Kidney epithelial cell (primary cell): Measurements from ENCODE around the gene DUT. TPM values are rescaled to one million over a fixed set of nuclear protein-coding genes. Genes with fewer than 3 reads are reported as not detected.

Experiments
- DNase-seq: peaks from one replicate; pipeline ENCODE4 v3.0.0-alpha.2; 2010; ENCODE audit warnings: low read depth
- H3K27me3 ChIP-seq: 2 replicates; pipeline ENCODE4 v1.6.0; 2011; ENCODE audit warnings: low read length; ENCODE audit not compliant: control insufficient read depth, insufficient read depth
- H3K36me3 ChIP-seq: 2 replicates; pipeline ENCODE4 v1.5.1; 2011; ENCODE audit warnings: low read length; ENCODE audit not compliant: control insufficient read depth, insufficient read depth
- H3K4me3 ChIP-seq: 2 replicates; pipeline ENCODE4 v1.5.1; 2011; ENCODE audit warnings: low read depth, mild to moderate bottlenecking, control low read depth, low read length
- total RNA-seq: library from RNA; depleted of rRNA; stranded (reverse); fragments of >200 nt; gene quantifications from 2 replicates; pipeline ENCODE4 v1.2.3, GENCODE V29; 2015
- TF ChIP-seq, protein P1 (sequence below): IDR thresholded peaks from 2 replicates; pipeline ENCODE4 v1.5.1; 2011; ENCODE audit warnings: mild to moderate bottlenecking, moderate library complexity, low read length, control low read depth, inconsistent platforms; ENCODE audit not compliant: insufficient read depth, poor library complexity, severe bottlenecking

The DUT gene
- total RNA-seq, 1 donor from 2014 or later = 79.3 TPM

DNA sequence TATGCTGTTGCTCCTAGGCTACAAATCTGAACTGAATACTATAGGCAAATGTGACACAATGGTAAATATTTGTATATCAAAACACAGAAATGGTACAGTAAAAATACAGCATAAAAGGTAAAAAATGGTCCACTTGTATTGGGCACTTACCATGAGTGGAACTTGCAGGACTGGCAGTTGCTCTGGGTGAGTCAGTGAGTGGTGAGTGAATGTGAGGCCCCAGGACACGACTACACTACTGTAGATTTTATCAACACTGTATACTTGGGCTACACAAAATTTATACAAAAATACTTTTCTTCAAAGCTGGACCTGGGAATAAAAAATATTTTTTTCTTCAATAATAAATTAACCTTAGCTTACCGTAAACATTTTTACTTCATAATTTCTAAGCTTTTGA is 41.6 kb upstream of the DUT start:
- TF ChIP-seq, protein P1, sequence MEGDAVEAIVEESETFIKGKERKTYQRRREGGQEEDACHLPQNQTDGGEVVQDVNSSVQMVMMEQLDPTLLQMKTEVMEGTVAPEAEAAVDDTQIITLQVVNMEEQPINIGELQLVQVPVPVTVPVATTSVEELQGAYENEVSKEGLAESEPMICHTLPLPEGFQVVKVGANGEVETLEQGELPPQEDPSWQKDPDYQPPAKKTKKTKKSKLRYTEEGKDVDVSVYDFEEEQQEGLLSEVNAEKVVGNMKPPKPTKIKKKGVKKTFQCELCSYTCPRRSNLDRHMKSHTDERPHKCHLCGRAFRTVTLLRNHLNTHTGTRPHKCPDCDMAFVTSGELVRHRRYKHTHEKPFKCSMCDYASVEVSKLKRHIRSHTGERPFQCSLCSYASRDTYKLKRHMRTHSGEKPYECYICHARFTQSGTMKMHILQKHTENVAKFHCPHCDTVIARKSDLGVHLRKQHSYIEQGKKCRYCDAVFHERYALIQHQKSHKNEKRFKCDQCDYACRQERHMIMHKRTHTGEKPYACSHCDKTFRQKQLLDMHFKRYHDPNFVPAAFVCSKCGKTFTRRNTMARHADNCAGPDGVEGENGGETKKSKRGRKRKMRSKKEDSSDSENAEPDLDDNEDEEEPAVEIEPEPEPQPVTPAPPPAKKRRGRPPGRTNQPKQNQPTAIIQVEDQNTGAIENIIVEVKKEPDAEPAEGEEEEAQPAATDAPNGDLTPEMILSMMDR = no peak
- no peak for DNase-seq

DNA sequence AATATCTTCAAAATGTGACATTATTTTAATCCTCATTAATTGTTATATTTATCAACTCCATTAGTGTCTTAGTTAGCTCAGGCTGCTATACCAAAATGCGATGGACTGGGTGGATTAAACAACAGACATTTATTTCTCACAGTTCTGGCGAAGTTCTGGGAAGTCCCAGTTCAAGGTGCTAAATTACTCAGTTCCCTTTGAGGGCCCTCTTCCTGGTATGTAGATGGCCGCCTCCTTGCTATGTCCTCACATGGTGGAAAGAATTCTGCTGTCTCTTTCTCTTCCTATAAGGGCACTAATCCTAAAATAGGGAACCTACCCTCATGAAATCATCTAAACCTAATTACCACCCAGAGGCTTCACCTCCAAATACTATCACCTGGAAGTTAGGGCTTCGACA is 38.8 kb upstream of the DUT start:
- TF ChIP-seq, protein P1 = no peak
- no peak for DNase-seq
- no peaks in the 10 kb centered on the region for H3K27me3 ChIP-seq
- no peaks in the 10 kb centered on the region for H3K36me3 ChIP-seq
- H3K4me3 ChIP-seq = no peak overlapping the region

More for the DNA sequence above, 41.6 kb upstream of the DUT start:
- Histone ChIP-seq H3K36me3 (no peaks in the 10 kb centered on the region), H3K4me3 (no peak overlapping the region), H3K27me3 (no peaks in the 10 kb centered on the region)

DNA sequence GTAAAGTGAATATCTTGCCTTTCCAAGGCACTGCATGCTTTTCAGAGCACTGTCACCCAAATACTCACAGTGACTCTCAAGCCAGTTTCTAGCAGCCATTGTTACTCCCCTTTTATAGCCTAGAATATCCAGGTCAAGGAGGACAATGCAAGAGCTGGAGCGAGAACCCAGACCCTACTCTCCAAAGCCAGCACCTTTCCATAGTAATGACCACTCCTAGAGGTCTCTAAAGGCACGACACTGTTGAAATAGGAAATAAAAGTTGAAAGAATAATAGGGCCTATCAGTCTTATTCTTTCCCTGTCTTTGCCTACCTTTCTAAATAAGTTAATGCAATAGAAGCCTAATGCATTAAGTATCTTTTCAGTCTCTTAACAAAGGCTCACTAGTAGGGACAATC is 33.6 kb upstream of the DUT start:
- DNase-seq = no peak
- Histone ChIP-seq H3K36me3 (no peaks in the 10 kb centered on the region), H3K27me3 (no peaks in the 10 kb centered on the region), H3K4me3 (no peak overlapping the region)
- TF ChIP-seq, protein P1 = no peak

DNA sequence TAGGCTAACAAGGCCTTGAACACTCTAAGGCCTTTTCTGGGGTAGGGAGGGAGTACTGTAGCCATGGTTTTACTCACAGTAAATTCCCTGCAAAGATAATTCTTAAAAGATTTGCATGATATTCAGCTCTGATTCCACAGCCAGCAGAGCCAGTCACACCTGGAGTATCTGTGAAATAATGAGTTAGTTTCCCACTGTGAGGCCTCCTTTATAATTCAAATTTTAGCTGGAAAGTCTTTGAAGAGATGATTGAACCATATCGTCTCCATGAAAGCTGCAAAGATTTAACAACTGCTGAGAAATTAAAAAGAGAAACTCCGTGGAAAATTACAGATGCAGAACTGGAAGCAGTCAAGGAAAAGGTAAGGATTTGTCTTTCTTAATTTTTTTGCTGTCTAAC is 32.3 kb upstream of the DUT start:
- Histone ChIP-seq H3K27me3 (no peaks in the 10 kb centered on the region), H3K36me3 (no peaks in the 10 kb centered on the region)
- TF ChIP-seq, protein P1 = no peak

DNA sequence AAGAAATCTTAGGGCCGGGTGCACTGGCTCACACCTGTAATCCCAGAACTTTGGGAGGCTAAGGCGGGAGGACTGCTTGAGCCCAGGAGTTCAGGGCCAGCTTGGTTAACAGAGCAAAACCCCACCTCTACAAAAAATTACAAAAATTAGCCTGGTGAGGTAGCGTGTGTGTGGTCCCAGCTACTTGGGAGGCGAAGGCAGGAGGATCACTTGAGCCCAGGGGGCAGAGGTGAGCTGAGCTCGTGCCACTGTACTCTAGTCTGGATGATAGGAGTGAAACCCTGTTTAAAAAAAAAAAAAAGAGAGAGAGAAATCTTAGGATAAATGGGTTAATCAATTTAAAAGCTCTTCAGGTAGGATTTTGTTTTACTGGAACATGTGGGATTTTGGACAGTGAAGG is 31.2 kb upstream of the DUT start:
- DNase-seq = no peak
- Histone ChIP-seq H3K4me3 (no peak overlapping the region), H3K36me3 (no peaks in the 10 kb centered on the region), H3K27me3 (no peaks in the 10 kb centered on the region)
- TF ChIP-seq, protein P1 = no peak

More for the DNA sequence above, 32.3 kb upstream of the DUT start:
- DNase-seq = no peak
- no peak overlapping the region for H3K4me3 ChIP-seq

DNA sequence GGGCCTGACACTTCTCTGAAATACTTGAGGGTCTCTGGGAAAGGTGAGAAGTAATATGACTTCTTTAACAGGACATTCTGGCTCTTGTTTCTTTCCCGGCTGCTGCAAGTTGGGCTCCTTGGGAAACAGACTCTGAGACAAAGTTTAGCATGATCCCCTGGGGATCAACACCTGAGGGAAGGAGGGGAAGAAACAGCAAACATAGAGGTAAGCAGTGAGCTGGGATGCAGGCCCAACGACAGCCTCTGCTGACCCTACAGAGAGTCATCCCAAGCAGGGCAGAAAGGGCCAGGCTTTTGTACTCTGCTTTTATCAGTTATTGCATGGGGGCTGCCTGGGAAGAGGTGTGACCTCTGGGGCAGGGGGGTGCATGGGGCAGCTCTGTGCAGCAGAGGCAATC is 26.8 kb upstream of the DUT start:
- Histone ChIP-seq H3K27me3 (no peaks in the 10 kb centered on the region), H3K36me3 (no peaks in the 10 kb centered on the region), H3K4me3 (no peak overlapping the region)
- no peak for DNase-seq
- TF ChIP-seq, protein P1 = no peak
